Measurements from ENCODE around the gene YEATS2.

GRCh38 chr3:183825456-183826161 is 128.0 kb downstream of the YEATS2 start, which contains the start of gene MAP6D1:
- TF ChIP-seq CTCF (IDR thresholded peaks at IDR 0.05; ENCODE audit: low read depth, low read length) = no peak
- no peak for TF ChIP-seq EZH2phosphoT487 (IDR thresholded peaks at IDR 0.05; ENCODE audit: low read depth)

All from OCI-LY3 (cell line).